Left lung (tissue), 10 donors: ENCODE results near the gene GRB2. TPM values are rescaled to one million over a fixed set of nuclear protein-coding genes. Genes with fewer than 3 reads are reported as not detected.

Experiments
- ATAC-seq: fragments of 200-7000 bp; cut with Tn5 transposase; one replicate; pipeline ENCODE4 v1.9.1; 2020; ENCODE audit warnings: moderate library complexity
- DNase-seq, 4 donors: peaks; one replicate each; pipeline ENCODE4 v3.0.0-alpha.2; 2013 to 2020
- H3K27ac ChIP-seq, 2 donors: fragments of 200-600 bp; sonication (generic) in 1 of 2; one replicate each; pipeline versions ENCODE4 v1.5.0 to v1.8.0; 2020 to 2021
- H3K27me3 ChIP-seq, 2 donors: fragments of 200-600 bp; sonication (generic) in 1 of 2; one replicate each; pipeline versions ENCODE4 v1.5.0 to v1.8.0; 2020 to 2021
- H3K36me3 ChIP-seq, 2 donors: fragments of 200-600 bp; sonication (generic) in 1 of 2; one replicate each; pipeline versions ENCODE4 v1.5.0 to v1.8.0; 2020 to 2021
- H3K4me1 ChIP-seq, 2 donors: fragments of 200-600 bp; one replicate each; pipeline ENCODE4 v1.8.0; 2021
- H3K4me3 ChIP-seq, 2 donors: fragments of 200-600 bp; sonication (generic) in 1 of 2; one replicate each; pipeline versions ENCODE4 v1.5.0 to v1.8.0; 2020 to 2021; ENCODE audit warnings: mild to moderate bottlenecking in 1 of 2
- H3K9me3 ChIP-seq, 2 donors: fragments of 200-600 bp; sonication (generic) in 1 of 2; one replicate each; pipeline versions ENCODE4 v1.5.0 to v1.8.0; 2020 to 2021
- intact Hi-C, 2 donors: fragments of 100-400 bp; cut with DNase I; formaldehyde crosslinking; loops; one replicate each; pipeline versions ENCODE4 v1.11.2 to v1.14.2; 2022
- polyA plus RNA-seq, 6 donors: library from polyadenylated mRNA; unstranded; fragments of 120-200 nt; gene quantifications; one replicate each; pipeline ENCODE4 v1.2.1, GENCODE V29; 2013; ENCODE audit not compliant: insufficient read length in 6 of 6
- total RNA-seq, 2 donors: library from RNA; stranded (reverse); fragmentation: NEBNext Ultra II Directional; extraction: Animal tissue kit (Norgen Biotek cat#: 25700); gene quantifications; one replicate each; pipeline ENCODE4 v1.2.1, GENCODE V29; 2021
- TF ChIP-seq, protein P1 (sequence below), 2 donors: fragments of 200-600 bp; sonication (generic) in 1 of 2; IDR thresholded peaks; one replicate each; pipeline versions ENCODE4 v1.5.0 to v1.8.0; 2021; ENCODE audit warnings: antibody characterized with exemption in 2 of 2
- donor health status: DM: no; HTN: yes; CAD: no.
- donor health status: DM: no; HTN: no; CAD: no.

Gene GRB2
- total and polyA plus RNA-seq, 8 donors, result 81.8 to 214 (median 83.3) TPM

DNA sequence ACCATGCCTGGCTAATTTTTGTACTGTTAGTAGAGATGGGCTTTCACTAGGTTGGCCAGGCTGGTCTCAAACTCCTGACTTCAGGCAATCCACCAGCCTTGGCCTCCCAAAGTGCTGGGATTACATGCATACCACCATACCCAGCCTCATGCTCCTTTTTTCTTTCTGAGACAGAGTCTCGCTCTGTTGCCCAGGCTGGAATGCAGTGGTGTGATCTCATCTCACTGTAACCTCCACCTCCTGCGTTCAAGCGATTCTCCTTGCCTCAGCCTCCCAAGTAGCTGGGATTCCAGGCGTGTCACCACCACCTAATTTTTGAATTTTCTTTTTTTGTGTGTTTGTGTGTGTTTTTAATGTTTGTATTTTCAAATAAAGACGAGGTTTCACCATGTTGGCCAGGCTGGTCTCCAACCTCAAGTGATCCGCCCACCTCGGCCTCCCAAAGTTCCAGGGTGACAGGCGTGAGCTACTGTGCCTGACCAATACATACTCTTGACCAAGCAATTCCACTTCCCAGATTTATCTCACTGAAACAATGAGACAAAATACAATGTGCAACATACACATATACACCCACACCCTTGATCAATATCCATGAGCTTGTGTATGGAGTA is 5.0 kb downstream of the GRB2 start:
- no peaks in the 10 kb centered on the region for H3K27me3 ChIP-seq
- H3K27ac ChIP-seq, result no peak overlapping the region
- TF ChIP-seq, protein P1, sequence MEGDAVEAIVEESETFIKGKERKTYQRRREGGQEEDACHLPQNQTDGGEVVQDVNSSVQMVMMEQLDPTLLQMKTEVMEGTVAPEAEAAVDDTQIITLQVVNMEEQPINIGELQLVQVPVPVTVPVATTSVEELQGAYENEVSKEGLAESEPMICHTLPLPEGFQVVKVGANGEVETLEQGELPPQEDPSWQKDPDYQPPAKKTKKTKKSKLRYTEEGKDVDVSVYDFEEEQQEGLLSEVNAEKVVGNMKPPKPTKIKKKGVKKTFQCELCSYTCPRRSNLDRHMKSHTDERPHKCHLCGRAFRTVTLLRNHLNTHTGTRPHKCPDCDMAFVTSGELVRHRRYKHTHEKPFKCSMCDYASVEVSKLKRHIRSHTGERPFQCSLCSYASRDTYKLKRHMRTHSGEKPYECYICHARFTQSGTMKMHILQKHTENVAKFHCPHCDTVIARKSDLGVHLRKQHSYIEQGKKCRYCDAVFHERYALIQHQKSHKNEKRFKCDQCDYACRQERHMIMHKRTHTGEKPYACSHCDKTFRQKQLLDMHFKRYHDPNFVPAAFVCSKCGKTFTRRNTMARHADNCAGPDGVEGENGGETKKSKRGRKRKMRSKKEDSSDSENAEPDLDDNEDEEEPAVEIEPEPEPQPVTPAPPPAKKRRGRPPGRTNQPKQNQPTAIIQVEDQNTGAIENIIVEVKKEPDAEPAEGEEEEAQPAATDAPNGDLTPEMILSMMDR (IDR thresholded peaks at IDR 0.05), result no peak
- DNase-seq, result no peak
- H3K4me3 ChIP-seq, result no peak overlapping the region
- H3K36me3 ChIP-seq, result no peaks in the 10 kb centered on the region
- ATAC-seq, result no peak
- intact Hi-C loops, result loop anchor here in 1 of 2 donors (5.0 kb wide), 1 partner anchor 73 kb away; no protein-coding TSS in a partner anchor
- peaks cover 3 to 81% of the 10 kb centered on the region in 2 donors for H3K4me1 ChIP-seq
- H3K9me3 ChIP-seq, result no peaks in the 10 kb centered on the region

DNA sequence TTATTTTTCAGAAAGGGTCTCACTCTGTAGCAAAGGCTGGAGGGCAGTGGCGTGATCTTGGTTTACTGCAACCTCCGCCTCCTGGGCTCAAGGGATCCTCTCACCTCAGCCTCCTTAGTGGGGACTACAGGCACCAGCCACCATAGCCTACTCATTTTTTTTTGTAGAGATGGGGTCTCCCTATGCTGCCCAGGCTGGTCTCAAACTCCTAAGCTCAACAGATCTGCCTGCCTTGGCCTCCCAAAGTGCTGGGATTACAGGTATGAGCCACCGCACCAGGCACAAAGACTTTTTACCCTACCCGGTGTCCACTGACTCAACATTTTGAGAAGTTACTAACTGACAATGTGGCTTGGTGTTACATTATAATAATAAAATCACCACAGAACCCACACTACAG is 7.2 kb downstream of the GRB2 start:
- Histone ChIP-seq H3K9me3 (no peaks in the 10 kb centered on the region), H3K27me3 (no peaks in the 10 kb centered on the region), H3K4me3 (no peak overlapping the region), H3K36me3 (no peaks in the 10 kb centered on the region), H3K4me1 (peaks cover 13 to 95% of the 10 kb centered on the region in 2 donors), H3K27ac (no peak overlapping the region)
- TF ChIP-seq, protein P1 (IDR thresholded peaks at IDR 0.05), result no peak
- no peak for DNase-seq
- ATAC-seq, result no peak
- intact Hi-C loops, result loop anchor here in 1 of 2 donors (10.0 kb wide), 1 partner anchor 53 kb away; no protein-coding TSS in a partner anchor

DNA sequence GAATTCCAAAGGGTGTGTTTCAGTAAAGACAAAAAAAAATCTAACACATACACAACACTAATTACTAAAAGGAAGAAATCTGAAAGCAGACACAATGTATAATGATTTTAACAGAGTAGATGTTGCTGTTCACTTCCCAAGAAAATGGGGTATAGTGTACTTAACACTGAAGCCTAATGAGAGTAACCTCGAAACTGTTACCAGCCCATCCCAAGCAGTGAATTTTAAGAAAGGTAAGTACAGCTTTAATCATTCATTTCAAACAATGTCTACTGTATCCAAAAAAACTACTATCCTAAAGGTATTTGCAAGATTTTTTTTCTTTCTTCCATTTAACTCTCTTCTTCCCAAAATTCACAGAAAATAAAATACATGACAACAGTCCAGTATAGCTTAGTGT is 8.3 kb downstream of the GRB2 start:
- DNase-seq, result no peak

DNA sequence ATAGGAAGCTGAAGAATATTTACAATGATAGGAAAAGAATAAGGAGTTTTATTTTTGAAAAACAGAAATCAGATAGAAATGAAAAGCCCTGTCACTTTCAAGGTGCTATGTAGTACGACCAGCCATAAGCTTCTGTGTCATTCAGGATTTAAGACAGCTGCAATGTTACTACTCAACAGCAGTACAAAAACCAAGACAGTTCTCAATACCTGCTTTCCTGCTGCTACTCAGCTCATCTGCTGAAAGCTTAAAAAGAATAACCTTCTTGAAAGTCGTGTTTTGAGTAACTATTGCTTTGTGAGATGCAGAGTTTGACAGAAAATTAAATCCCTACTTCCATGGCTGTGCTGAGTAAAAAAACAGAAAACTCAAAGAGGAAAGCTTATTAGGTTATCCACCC is 8.7 kb downstream of the GRB2 start:
- TF ChIP-seq, protein P1 (IDR thresholded peaks at IDR 0.05), result no peak
- H3K4me1 ChIP-seq, result peaks cover 21 to 96% of the 10 kb centered on the region in 2 donors
- no peaks in the 10 kb centered on the region for H3K27me3 ChIP-seq
- ATAC-seq (no peak), DNase-seq (no peak)
- H3K9me3 ChIP-seq, result no peaks in the 10 kb centered on the region
- no peak overlapping the region for H3K4me3 ChIP-seq
- no peak overlapping the region for H3K27ac ChIP-seq
- intact Hi-C loops, result loop anchor here in 1 of 2 donors (10.0 kb wide), 1 partner anchor 52 kb away; no protein-coding TSS in a partner anchor
- H3K36me3 ChIP-seq, result no peaks in the 10 kb centered on the region

More for the DNA sequence above, 8.3 kb downstream of the GRB2 start:
- H3K27ac ChIP-seq, result no peak overlapping the region
- no peaks in the 10 kb centered on the region for H3K36me3 ChIP-seq
- no peaks in the 10 kb centered on the region for H3K27me3 ChIP-seq
- TF ChIP-seq, protein P1 (IDR thresholded peaks at IDR 0.05), result no peak
- H3K9me3 ChIP-seq, result no peaks in the 10 kb centered on the region
- intact Hi-C loops, result loop anchor here in 1 of 2 donors (10.0 kb wide), 1 partner anchor 52 kb away; no protein-coding TSS in a partner anchor
- peaks cover 20 to 96% of the 10 kb centered on the region in 2 donors for H3K4me1 ChIP-seq
- ATAC-seq, result no peak
- H3K4me3 ChIP-seq, result no peak overlapping the region

DNA sequence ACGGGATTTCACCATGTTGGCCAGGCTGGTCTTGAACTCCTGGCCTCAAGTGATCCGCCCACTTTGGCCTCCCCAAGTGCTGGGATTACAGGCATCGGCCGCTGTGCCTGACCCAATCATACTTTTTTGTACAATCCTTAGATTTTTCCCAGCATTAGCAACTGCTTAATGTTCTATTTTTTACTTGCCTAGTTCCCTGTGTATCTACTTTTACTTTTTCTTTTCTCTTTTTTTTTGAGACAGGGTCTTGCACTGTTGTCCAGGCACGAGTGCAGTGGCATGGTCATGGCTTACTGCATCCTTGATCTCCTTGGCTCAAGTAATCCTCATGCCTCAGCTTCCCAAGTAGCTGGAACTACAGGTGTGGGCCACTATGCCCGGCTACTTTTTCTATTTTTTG is 9.5 kb downstream of the GRB2 start:
- Histone ChIP-seq H3K9me3 (no peaks in the 10 kb centered on the region), H3K27me3 (no peaks in the 10 kb centered on the region), H3K27ac (no peak overlapping the region), H3K4me3 (no peak overlapping the region), H3K36me3 (no peaks in the 10 kb centered on the region), H3K4me1 (peaks cover 21 to 97% of the 10 kb centered on the region in 2 donors)
- intact Hi-C loops, result loop anchor here in 1 of 2 donors (10.0 kb wide), 1 partner anchor 51 kb away; no protein-coding TSS in a partner anchor
- DNase-seq (no peak), ATAC-seq (no peak)
- TF ChIP-seq, protein P1 (IDR thresholded peaks at IDR 0.05), result no peak
